ENCODE measurements around the gene HECTD1. TPM values are rescaled to one million over a fixed set of nuclear protein-coding genes. Genes with fewer than 3 reads are reported as not detected.

HECTD1 gene
- total RNA-seq, 4 donors from 2014 or later: 183 to 293 (median 208) TPM

DNA sequence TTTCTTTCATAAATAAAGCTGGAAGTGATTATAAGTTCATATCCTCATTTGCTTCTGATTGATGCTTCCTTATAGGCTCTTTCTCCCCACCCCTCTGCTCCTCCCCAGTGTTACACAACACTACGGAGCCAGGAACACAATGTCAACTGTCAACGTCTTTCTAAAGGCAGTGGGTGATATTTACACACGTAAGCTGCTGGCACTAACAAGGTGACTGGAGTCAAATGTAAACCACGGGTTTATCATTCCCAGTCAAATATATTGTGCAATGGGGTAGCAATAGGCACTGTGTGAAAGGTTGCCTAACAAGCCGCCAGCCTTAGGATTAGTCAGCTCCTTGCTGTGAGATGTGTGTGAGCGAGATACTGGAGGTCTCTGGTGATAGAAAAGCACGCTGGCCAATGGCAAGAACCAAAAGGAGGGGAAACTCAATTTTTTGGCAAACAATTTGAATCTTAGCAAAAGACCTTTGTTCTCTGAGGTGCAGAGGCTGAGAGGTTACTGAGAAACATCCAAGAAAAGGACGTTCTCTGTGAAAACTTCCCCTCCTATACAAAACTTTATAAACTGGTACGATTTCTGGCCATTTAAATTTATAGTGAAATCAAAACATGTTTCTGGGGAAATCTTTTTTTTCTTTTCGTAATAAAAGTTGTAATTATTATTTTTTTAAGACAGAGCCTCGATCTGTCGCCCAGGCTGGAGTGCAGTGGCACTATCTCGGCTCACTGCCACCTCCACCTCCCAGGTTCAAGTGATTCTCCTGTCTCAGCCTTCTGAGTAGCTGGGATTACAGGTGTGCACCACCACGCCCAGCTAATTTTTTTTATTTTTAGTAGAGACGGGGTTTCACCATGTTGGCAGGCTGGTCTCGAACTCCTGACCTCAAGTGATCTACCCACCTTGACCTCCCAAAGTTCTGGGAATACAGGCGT lies 22.3 kb upstream of the HECTD1 start:
- no peaks in the 10 kb centered on the region for H3K27me3 ChIP-seq
- H3K27ac ChIP-seq: peak overlapping the region in 3 of 4 donors; percentile 66 to 88 (median 71)
- no peaks in the 10 kb centered on the region for H3K9me3 ChIP-seq
- H3K36me3 ChIP-seq: no peaks in the 10 kb centered on the region
- no peak overlapping the region for H3K4me3 ChIP-seq
- H3K4me1 ChIP-seq: no peaks in the 10 kb centered on the region
- TF ChIP-seq POLR2A (IDR thresholded peaks at IDR 0.05): peak; percentile 14 to 53
- TF ChIP-seq, protein P1, sequence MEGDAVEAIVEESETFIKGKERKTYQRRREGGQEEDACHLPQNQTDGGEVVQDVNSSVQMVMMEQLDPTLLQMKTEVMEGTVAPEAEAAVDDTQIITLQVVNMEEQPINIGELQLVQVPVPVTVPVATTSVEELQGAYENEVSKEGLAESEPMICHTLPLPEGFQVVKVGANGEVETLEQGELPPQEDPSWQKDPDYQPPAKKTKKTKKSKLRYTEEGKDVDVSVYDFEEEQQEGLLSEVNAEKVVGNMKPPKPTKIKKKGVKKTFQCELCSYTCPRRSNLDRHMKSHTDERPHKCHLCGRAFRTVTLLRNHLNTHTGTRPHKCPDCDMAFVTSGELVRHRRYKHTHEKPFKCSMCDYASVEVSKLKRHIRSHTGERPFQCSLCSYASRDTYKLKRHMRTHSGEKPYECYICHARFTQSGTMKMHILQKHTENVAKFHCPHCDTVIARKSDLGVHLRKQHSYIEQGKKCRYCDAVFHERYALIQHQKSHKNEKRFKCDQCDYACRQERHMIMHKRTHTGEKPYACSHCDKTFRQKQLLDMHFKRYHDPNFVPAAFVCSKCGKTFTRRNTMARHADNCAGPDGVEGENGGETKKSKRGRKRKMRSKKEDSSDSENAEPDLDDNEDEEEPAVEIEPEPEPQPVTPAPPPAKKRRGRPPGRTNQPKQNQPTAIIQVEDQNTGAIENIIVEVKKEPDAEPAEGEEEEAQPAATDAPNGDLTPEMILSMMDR (IDR thresholded peaks at IDR 0.05): no peak
- DNase-seq: peak in 2 of 3 donors; percentile 51 to 84

DNA sequence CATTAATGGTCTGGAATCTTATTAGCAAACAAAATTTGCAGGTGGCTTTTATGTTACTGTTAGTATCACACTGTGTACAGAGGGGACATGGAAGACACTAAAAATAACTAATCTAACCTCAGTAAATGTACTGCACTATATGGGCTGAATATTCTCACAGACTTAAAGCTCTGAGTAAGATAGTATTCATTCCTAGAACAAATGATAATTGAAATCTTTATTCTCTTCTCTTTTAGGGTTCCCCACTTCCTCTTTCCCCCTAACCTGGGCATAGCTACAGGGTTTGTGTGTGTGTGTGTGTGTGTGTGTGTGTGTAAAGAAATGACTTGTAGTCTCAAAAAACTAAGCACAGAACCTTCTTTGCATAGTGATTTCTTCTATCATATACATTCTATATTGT lies 21.4 kb upstream of the HECTD1 start:
- Histone ChIP-seq H3K4me1 (no peaks in the 10 kb centered on the region), H3K27ac (peak overlapping the region in 3 of 4 donors; percentile 37 to 88 (median 71)), H3K36me3 (no peaks in the 10 kb centered on the region), H3K4me3 (no peak overlapping the region), H3K27me3 (no peaks in the 10 kb centered on the region), H3K9me3 (no peaks in the 10 kb centered on the region)
- TF ChIP-seq, protein P1 (IDR thresholded peaks at IDR 0.05): no peak
- TF ChIP-seq POLR2A (IDR thresholded peaks at IDR 0.05): peak in 1 of 2 donors; percentile 2
- DNase-seq: no peak

DNA sequence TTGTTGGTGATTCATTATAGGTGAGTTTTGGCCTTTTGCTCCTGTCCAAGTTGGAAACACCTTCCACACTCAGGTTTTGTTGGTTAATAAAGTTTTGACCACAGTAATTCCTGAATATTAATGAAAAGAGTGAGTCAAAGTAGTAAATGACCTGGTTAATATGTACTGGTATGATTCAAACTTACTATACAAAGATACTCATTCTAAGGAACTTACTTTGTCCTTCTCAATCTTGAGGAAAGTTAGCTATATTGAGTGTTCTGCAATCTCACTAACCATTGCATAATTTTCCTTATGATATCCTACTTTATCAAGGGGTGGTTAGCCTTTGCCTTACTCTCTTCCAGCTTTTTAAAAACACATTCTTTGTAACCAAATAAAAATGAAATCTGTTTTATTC lies 20.9 kb upstream of the HECTD1 start:
- H3K36me3 ChIP-seq: no peaks in the 10 kb centered on the region
- DNase-seq: no peak
- H3K4me3 ChIP-seq: no peak overlapping the region
- no peaks in the 10 kb centered on the region for H3K27me3 ChIP-seq
- H3K27ac ChIP-seq: peak overlapping the region in 3 of 4 donors; percentile 37 to 88 (median 71)
- no peaks in the 10 kb centered on the region for H3K4me1 ChIP-seq
- TF ChIP-seq, protein P1 (IDR thresholded peaks at IDR 0.05): no peak
- peak in 1 of 2 donors; percentile 5 for TF ChIP-seq POLR2A (IDR thresholded peaks at IDR 0.05)
- no peaks in the 10 kb centered on the region for H3K9me3 ChIP-seq

DNA sequence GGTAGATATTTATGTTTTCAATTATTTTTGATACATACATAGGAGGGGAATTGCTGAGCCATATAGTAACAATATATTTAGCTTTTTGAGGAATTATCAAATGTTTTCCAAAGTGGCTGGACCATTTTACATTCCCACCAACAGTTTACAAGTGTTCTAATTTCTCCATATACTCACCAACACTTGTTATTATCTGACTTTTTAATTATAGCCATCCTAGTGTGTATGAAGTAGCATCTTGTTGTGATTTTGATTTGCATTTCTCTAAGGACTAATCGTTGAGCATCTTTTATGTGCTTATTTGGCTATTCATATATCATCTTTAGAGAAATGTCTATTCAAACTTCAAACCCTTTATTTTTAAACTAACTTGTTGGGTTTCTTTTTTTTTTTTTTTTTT lies 17.2 kb upstream of the HECTD1 start:
- H3K27ac ChIP-seq: no peak overlapping the region
- DNase-seq: no peak
- no peak overlapping the region for H3K4me3 ChIP-seq
- no peaks in the 10 kb centered on the region for H3K4me1 ChIP-seq
- H3K9me3 ChIP-seq: no peaks in the 10 kb centered on the region
- TF ChIP-seq, protein P1 (IDR thresholded peaks at IDR 0.05): no peak
- no peak for TF ChIP-seq POLR2A (IDR thresholded peaks at IDR 0.05)
- no peaks in the 10 kb centered on the region for H3K27me3 ChIP-seq
- H3K36me3 ChIP-seq: no peaks in the 10 kb centered on the region

DNA sequence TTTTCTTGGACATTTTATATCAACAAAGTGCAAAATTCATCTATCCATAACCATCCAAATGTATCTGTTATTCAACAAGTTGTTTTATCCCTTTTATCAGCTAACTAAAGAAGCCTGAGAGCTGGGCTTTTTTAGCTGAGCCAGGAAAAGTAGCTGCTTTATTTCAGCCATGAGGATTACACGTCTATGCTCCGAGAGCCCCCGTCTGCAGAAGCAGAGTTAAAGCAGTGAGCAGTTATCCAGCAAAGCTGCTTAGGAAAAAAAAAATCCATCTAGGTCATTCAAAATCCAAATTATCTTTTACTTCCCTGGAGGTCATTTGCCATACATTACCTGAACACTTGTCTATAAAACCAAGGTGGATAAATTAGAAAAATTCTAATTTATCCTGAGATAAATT lies 15.7 kb upstream of the HECTD1 start:
- H3K9me3 ChIP-seq: no peaks in the 10 kb centered on the region
- H3K27ac ChIP-seq: no peak overlapping the region
- DNase-seq: no peak
- H3K27me3 ChIP-seq: no peaks in the 10 kb centered on the region
- H3K36me3 ChIP-seq: no peaks in the 10 kb centered on the region
- no peaks in the 10 kb centered on the region for H3K4me1 ChIP-seq
- no peak overlapping the region for H3K4me3 ChIP-seq
- no peak for TF ChIP-seq POLR2A (IDR thresholded peaks at IDR 0.05)
- TF ChIP-seq, protein P1 (IDR thresholded peaks at IDR 0.05): no peak

All from Peyer's patch (tissue), 4 donors.